Liver (tissue), 9 donors: ENCODE data around the gene PAPPA. TPM values are rescaled to one million over a fixed set of nuclear protein-coding genes. Genes with fewer than 3 reads are reported as not detected.

Experiments used
- DNase-seq: peaks from one replicate; pipeline ENCODE4 v3.0.0-alpha.2; 2017; ENCODE audit warnings: low spot score
- H3K27ac ChIP-seq, 2 donors: one replicate each; pipeline ENCODE4 v1.7.0; 2013; ENCODE audit warnings: inconsistent platforms in 2 of 2, low read length in 2 of 2, control low read depth in 1 of 2, low read depth in 1 of 2, mild to moderate bottlenecking in 1 of 2
- H3K27me3 ChIP-seq, 4 donors: one replicate each; pipeline versions ENCODE4 v1.6.1 to v1.7.0; 2013; ENCODE audit warnings: low read length in 3 of 4, inconsistent platforms in 1 of 4, mild to moderate bottlenecking in 1 of 4, moderate library complexity in 1 of 4; ENCODE audit not compliant: control insufficient read depth in 4 of 4, insufficient read depth in 4 of 4
- H3K36me3 ChIP-seq, 4 donors: one replicate each; pipeline versions ENCODE4 v1.6.1 to v1.7.0; 2013; ENCODE audit warnings: low read length in 3 of 4, mild to moderate bottlenecking in 3 of 4, low read depth in 1 of 4, moderate library complexity in 1 of 4; ENCODE audit not compliant: control insufficient read depth in 4 of 4, insufficient read depth in 3 of 4
- H3K4me1 ChIP-seq, 4 donors: one replicate each; pipeline versions ENCODE4 v1.6.1 to v1.7.0; 2013; ENCODE audit warnings: low read length in 3 of 4, mild to moderate bottlenecking in 3 of 4, moderate library complexity in 1 of 4; ENCODE audit not compliant: control insufficient read depth in 4 of 4, insufficient read depth in 4 of 4
- H3K4me3 ChIP-seq, 3 donors: one replicate each; pipeline versions ENCODE4 v1.6.1 to v1.7.0; 2013; ENCODE audit warnings: low read length in 3 of 3, control low read depth in 1 of 3, low read depth in 1 of 3, mild to moderate bottlenecking in 1 of 3
- H3K9ac ChIP-seq, 2 donors: one replicate each; pipeline ENCODE4 v1.7.0; 2013; ENCODE audit warnings: low read length in 2 of 2, mild to moderate bottlenecking in 2 of 2, moderate library complexity in 2 of 2, control low read depth in 1 of 2, low read depth in 1 of 2
- H3K9me3 ChIP-seq, 4 donors: one replicate each; pipeline versions ENCODE4 v1.6.1 to v1.7.0; 2013; ENCODE audit warnings: low read length in 3 of 4; ENCODE audit not compliant: control insufficient read depth in 4 of 4
- ATF3 ChIP-seq: IDR thresholded peaks from 2 replicates; pipeline ENCODE4 v1.6.1; 2016; ENCODE audit warnings: antibody characterized with exemption
- CTCF ChIP-seq: fragments of 150-350 bp; IDR thresholded peaks from 2 replicates; pipeline ENCODE4 v1.5.1; 2017; ENCODE audit warnings: improper control_type of control experiment, low read depth, low read length; ENCODE audit not compliant: missing input control
- EGR1 ChIP-seq, 2 donors: IDR thresholded peaks; 2 replicates each; pipeline ENCODE4 v1.6.1; 2016 to 2018; ENCODE audit warnings: antibody characterized with exemption in 2 of 2, low read depth in 2 of 2
- FOXA1 ChIP-seq: IDR thresholded peaks from 2 replicates; pipeline ENCODE4 v1.6.1; 2016; ENCODE audit warnings: antibody characterized with exemption
- FOXA2 ChIP-seq: IDR thresholded peaks from 2 replicates; pipeline ENCODE4 v1.6.1; 2016; ENCODE audit warnings: antibody characterized with exemption
- GABPA ChIP-seq, 2 donors: IDR thresholded peaks in 1 of 2; conservative IDR thresholded peaks in 1 of 2; 2 replicates each; pipeline ENCODE4 v1.6.1; 2016; ENCODE audit warnings: antibody characterized with exemption in 2 of 2, mild to moderate bottlenecking in 1 of 2, moderate library complexity in 1 of 2
- HNF4G ChIP-seq: IDR thresholded peaks from 2 replicates; pipeline ENCODE4 v1.6.1; 2016; ENCODE audit warnings: antibody characterized with exemption
- JUND ChIP-seq, 2 donors: IDR thresholded peaks; 2 replicates each; pipeline ENCODE4 v1.6.1; 2016; ENCODE audit warnings: antibody characterized with exemption in 2 of 2
- NR2F2 ChIP-seq: IDR thresholded peaks from 2 replicates; pipeline ENCODE4 v1.6.1; 2016; ENCODE audit warnings: antibody characterized with exemption
- RAD21 ChIP-seq, 2 donors: IDR thresholded peaks; 2 replicates each; pipeline ENCODE4 v1.6.1; 2016; ENCODE audit warnings: antibody characterized with exemption in 2 of 2, mild to moderate bottlenecking in 2 of 2
- REST ChIP-seq: IDR thresholded peaks from 2 replicates; pipeline ENCODE4 v1.6.1; 2016; ENCODE audit warnings: antibody characterized with exemption, mild to moderate bottlenecking
- RXRA ChIP-seq, 2 donors: IDR thresholded peaks; 2 replicates each; pipeline ENCODE4 v1.6.1; 2017 to 2018; ENCODE audit warnings: antibody characterized with exemption in 2 of 2, mild to moderate bottlenecking in 1 of 2
- SP1 ChIP-seq: IDR thresholded peaks from 2 replicates; pipeline ENCODE4 v1.6.1; 2018; ENCODE audit warnings: antibody characterized with exemption, mild to moderate bottlenecking
- TAF1 ChIP-seq: conservative IDR thresholded peaks from 2 replicates; pipeline ENCODE4 v1.6.1; 2016; ENCODE audit warnings: antibody characterized with exemption, mild to moderate bottlenecking
- YY1 ChIP-seq: IDR thresholded peaks from 2 replicates; pipeline ENCODE4 v1.6.1; 2016; ENCODE audit warnings: antibody characterized with exemption, mild to moderate bottlenecking
- ZBTB33 ChIP-seq: IDR thresholded peaks from 2 replicates; pipeline ENCODE4 v1.6.1; 2016; ENCODE audit warnings: antibody characterized with exemption
- WGBS: extraction: QIAGEN DNeasy Blood & Tissue Kit; methylation state at CpG from one replicate; pipeline ENCODE4 v1.1.7; 2013; 5-methylcytosine and 5-hydroxymethylcytosine counted together
- polyA plus RNA-seq, 2 donors: library from polyadenylated mRNA; stranded (reverse) in 1 of 2; unstranded in 1 of 2; fragments of 200-250 nt in 1 of 2; fragments of >200 nt in 1 of 2; fragmentation: Nextera tagmentation in 1 of 2; extraction: Ambion mirVana in 1 of 2; gene quantifications; one replicate each; pipeline versions ENCODE4 v1.2.1 to v1.2.3, GENCODE V29; 2013 to 2015
- total RNA-seq, 2 donors: library from RNA; depleted of rRNA; stranded (reverse); fragments of >200 nt; gene quantifications; one replicate each; pipeline ENCODE4 v1.2.3, GENCODE V29; 2014
- donor health status: healthy.
- donor health status: healthy.
- donor health status: healthy.
- donor health status: healthy.
- donor health status: healthy.

The PAPPA gene
- total and polyA plus RNA-seq, 4 donors, result 0.03 to 0.33 (median 0.20) TPM

- Histone ChIP-seq H3K27me3 (no peaks in the 10 kb centered on the region), H3K4me1 (no peaks in the 10 kb centered on the region), H3K27ac (no peak overlapping the region), H3K9ac (no peak overlapping the region), H3K4me3 (no peak overlapping the region), H3K36me3 (no peaks in the 10 kb centered on the region), H3K9me3 (no peaks in the 10 kb centered on the region)
- DNase-seq, result no peak
- TF ChIP-seq ATF3, result no peak
- TF ChIP-seq GABPA (IDR thresholded peaks at IDR 0.05 in 1 of 2, conservative IDR thresholded peaks at IDR 0.05 in 1 of 2), result no peak
- TF ChIP-seq FOXA2, result no peak
- TF ChIP-seq SP1, result no peak
- TF ChIP-seq CTCF, result no peak
- TF ChIP-seq RAD21 (IDR thresholded peaks at IDR 0.05), result no peak
- no peak for TF ChIP-seq ZBTB33
- no peak for TF ChIP-seq HNF4G
- no peak for TF ChIP-seq TAF1
- no peak for TF ChIP-seq YY1
- TF ChIP-seq JUND (IDR thresholded peaks at IDR 0.05), result no peak
- no peak for TF ChIP-seq RXRA (IDR thresholded peaks at IDR 0.05)
- TF ChIP-seq FOXA1, result no peak
- TF ChIP-seq EGR1 (IDR thresholded peaks at IDR 0.05; ENCODE audit: low read depth in 2 of 2), result no peak
- no peak for TF ChIP-seq REST
- no peak for TF ChIP-seq NR2F2
- 90% methylated on average over 6 of the region's 6 CpGs for WGBS
Observed at GRCh38 chr9:116362493-116362892, 208.9 kb downstream of the PAPPA start.

- Histone ChIP-seq H3K4me1 (no peaks in the 10 kb centered on the region), H3K27me3 (no peaks in the 10 kb centered on the region), H3K9me3 (no peaks in the 10 kb centered on the region), H3K27ac (peak overlapping the region in 1 of 2 donors; percentile 9), H3K36me3 (no peaks in the 10 kb centered on the region), H3K9ac (no peak overlapping the region), H3K4me3 (no peak overlapping the region)
- whole genome bisulfite sequencing, result 71% methylated on average over 9 of the region's 9 CpGs
- no peak for DNase-seq
- TF ChIP-seq NR2F2 (no peak), JUND (IDR thresholded peaks at IDR 0.05) (no peak), FOXA1 (no peak)
Observed at GRCh38 chr9:116365056-116365471, 211.5 kb downstream of the PAPPA start.
